GM12872 (cell line): ENCODE measurements around the gene PAK4.

Experiments
- CTCF ChIP-seq: IDR thresholded peaks from 3 replicates; pipeline ENCODE4 v1.5.1; 2011; ENCODE audit warnings: low read depth, mild to moderate bottlenecking, low read length, moderate library complexity; ENCODE audit not compliant: insufficient read depth

PAK4 gene

GRCh38 chr19:39209196-39209595, 83.6 kb downstream of the PAK4 start:
- TF ChIP-seq CTCF, result no peak

GRCh38 chr19:39211731-39212374, 86.3 kb downstream of the PAK4 start:
- TF ChIP-seq CTCF, result no peak

GRCh38 chr19:39212375-39212742, 86.8 kb downstream of the PAK4 start:
- TF ChIP-seq CTCF, result peak; percentile 51; the same call in 2 of the 3 replicates

- TF ChIP-seq CTCF, result no peak
Measured at GRCh38 chr19:39217094-39217493, 91.5 kb downstream of the PAK4 start.

GRCh38 chr19:39218230-39219007, 92.8 kb downstream of the PAK4 start:
- no peak for TF ChIP-seq CTCF

- TF ChIP-seq CTCF, result no peak
Measured at GRCh38 chr19:39223703-39224279, 98.2 kb downstream of the PAK4 start.

GRCh38 chr19:39224910-39225309, 99.3 kb downstream of the PAK4 start:
- no peak for TF ChIP-seq CTCF
